Measurements from ENCODE around the gene STK38L.

Gene STK38L

DNA sequence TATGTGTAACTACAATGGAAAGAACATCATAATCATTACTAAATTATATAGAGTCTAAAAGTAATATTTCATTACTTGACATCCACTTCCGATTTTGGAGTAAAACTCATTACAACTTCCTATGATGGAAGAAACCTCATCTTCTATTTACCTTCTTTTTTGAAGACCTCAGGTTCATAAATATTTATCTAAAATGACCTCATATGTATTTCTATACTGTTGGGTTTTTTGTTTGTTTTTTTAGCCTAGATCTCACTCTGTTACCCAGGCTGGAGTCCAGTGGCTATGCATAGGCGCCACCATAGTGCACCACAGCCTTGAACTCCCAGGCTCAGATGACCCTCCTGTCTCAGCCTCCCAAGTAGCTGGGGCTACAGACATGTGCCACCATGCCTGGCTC, 48.6 kb downstream of the STK38L start:
- no peak overlapping the region for H3K4me3 ChIP-seq (replicated peaks; ENCODE audit: insufficient read depth, low read length)
- no peak overlapping the region for H3K27ac ChIP-seq (replicated peaks)
- TF ChIP-seq POLR2AphosphoS5 (IDR thresholded peaks at IDR 0.05; ENCODE audit: low read depth) (no peak), GABPA (IDR thresholded peaks at IDR 0.05; ENCODE audit: low read depth) (no peak), SPI1 (IDR thresholded peaks at IDR 0.05; ENCODE audit: borderline replicate concordance, low read depth) (no peak)
- TF ChIP-seq, protein P1, sequence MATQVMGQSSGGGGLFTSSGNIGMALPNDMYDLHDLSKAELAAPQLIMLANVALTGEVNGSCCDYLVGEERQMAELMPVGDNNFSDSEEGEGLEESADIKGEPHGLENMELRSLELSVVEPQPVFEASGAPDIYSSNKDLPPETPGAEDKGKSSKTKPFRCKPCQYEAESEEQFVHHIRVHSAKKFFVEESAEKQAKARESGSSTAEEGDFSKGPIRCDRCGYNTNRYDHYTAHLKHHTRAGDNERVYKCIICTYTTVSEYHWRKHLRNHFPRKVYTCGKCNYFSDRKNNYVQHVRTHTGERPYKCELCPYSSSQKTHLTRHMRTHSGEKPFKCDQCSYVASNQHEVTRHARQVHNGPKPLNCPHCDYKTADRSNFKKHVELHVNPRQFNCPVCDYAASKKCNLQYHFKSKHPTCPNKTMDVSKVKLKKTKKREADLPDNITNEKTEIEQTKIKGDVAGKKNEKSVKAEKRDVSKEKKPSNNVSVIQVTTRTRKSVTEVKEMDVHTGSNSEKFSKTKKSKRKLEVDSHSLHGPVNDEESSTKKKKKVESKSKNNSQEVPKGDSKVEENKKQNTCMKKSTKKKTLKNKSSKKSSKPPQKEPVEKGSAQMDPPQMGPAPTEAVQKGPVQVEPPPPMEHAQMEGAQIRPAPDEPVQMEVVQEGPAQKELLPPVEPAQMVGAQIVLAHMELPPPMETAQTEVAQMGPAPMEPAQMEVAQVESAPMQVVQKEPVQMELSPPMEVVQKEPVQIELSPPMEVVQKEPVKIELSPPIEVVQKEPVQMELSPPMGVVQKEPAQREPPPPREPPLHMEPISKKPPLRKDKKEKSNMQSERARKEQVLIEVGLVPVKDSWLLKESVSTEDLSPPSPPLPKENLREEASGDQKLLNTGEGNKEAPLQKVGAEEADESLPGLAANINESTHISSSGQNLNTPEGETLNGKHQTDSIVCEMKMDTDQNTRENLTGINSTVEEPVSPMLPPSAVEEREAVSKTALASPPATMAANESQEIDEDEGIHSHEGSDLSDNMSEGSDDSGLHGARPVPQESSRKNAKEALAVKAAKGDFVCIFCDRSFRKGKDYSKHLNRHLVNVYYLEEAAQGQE (IDR thresholded peaks at IDR 0.05; ENCODE audit: insufficient replicate concordance, low read depth), result no peak
- TF ChIP-seq, protein P2, sequence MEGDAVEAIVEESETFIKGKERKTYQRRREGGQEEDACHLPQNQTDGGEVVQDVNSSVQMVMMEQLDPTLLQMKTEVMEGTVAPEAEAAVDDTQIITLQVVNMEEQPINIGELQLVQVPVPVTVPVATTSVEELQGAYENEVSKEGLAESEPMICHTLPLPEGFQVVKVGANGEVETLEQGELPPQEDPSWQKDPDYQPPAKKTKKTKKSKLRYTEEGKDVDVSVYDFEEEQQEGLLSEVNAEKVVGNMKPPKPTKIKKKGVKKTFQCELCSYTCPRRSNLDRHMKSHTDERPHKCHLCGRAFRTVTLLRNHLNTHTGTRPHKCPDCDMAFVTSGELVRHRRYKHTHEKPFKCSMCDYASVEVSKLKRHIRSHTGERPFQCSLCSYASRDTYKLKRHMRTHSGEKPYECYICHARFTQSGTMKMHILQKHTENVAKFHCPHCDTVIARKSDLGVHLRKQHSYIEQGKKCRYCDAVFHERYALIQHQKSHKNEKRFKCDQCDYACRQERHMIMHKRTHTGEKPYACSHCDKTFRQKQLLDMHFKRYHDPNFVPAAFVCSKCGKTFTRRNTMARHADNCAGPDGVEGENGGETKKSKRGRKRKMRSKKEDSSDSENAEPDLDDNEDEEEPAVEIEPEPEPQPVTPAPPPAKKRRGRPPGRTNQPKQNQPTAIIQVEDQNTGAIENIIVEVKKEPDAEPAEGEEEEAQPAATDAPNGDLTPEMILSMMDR (IDR thresholded peaks at IDR 0.05; ENCODE audit: insufficient read depth, low read length), result no peak
- no peak for DNase-seq (ENCODE audit: low read depth in 1 of 2, low spot score in 1 of 2)
- no peaks in the 10 kb centered on the region for H3K27me3 ChIP-seq (ENCODE audit: insufficient read depth, poor library complexity, severe bottlenecking)

DNA sequence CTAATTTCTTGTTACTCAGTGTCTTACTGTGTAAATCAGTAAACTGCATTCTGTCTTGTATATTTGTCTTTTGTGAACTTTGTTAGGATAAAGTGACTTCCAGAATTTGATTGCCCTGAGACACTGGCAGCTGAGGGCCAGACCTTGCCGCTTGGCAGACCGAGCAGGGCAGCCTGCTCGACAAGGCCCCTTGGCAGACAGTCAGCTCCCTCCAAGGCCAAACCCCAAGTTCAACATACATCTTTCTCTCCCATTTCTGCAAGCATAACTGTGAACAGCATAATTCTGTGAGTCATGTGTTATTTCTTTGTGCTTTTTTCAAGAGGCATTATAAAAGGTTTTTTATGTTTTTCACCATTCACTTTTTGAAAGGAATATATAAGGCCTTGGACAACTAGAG, 49.4 kb downstream of the STK38L start:
- Histone ChIP-seq H3K27ac (replicated peaks) (no peak overlapping the region), H3K4me3 (replicated peaks; ENCODE audit: insufficient read depth, low read length) (no peak overlapping the region), H3K27me3 (ENCODE audit: insufficient read depth, poor library complexity, severe bottlenecking) (no peaks in the 10 kb centered on the region)
- no peak for DNase-seq (ENCODE audit: low read depth in 1 of 2, low spot score in 1 of 2)
- TF ChIP-seq SPI1 (IDR thresholded peaks at IDR 0.05; ENCODE audit: borderline replicate concordance, low read depth) (no peak), GABPA (IDR thresholded peaks at IDR 0.05; ENCODE audit: low read depth) (no peak), POLR2AphosphoS5 (IDR thresholded peaks at IDR 0.05; ENCODE audit: low read depth) (no peak)
- TF ChIP-seq, protein P1 (IDR thresholded peaks at IDR 0.05; ENCODE audit: insufficient replicate concordance, low read depth), result no peak
- TF ChIP-seq, protein P2 (IDR thresholded peaks at IDR 0.05; ENCODE audit: insufficient read depth, low read length), result no peak

DNA sequence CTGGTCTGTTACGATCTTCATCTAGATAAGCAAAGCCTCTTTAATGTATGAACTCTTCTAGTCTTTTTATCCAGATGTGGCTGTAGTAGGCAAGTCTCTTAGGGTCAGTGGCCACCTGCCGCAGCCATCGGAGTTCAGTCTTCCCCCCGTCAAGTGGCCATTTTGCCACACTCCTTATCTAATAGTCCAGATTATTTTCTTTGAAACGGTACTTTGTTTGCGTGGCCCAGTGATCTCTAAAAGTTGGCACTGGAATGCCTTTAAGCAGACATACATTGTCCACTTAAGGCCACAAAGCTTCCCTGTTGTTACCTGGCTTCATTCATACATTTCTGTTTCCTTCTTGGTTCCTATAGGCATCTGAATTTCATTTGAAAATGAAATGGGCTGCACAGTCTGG, 52.6 kb downstream of the STK38L start:
- TF ChIP-seq GABPA (IDR thresholded peaks at IDR 0.05; ENCODE audit: low read depth), result no peak
- TF ChIP-seq SPI1 (IDR thresholded peaks at IDR 0.05; ENCODE audit: borderline replicate concordance, low read depth), result no peak
- TF ChIP-seq, protein P2 (IDR thresholded peaks at IDR 0.05; ENCODE audit: insufficient read depth, low read length), result no peak
- TF ChIP-seq POLR2AphosphoS5 (IDR thresholded peaks at IDR 0.05; ENCODE audit: low read depth), result no peak
- TF ChIP-seq, protein P1 (IDR thresholded peaks at IDR 0.05; ENCODE audit: insufficient replicate concordance, low read depth), result no peak
- no peak for DNase-seq (ENCODE audit: low read depth in 1 of 2, low spot score in 1 of 2)
- H3K4me3 ChIP-seq (replicated peaks; ENCODE audit: insufficient read depth, low read length), result no peak overlapping the region
- no peaks in the 10 kb centered on the region for H3K27me3 ChIP-seq (ENCODE audit: insufficient read depth, poor library complexity, severe bottlenecking)
- H3K27ac ChIP-seq (replicated peaks), result no peak overlapping the region
